Ovary (tissue), 3 donors: ENCODE results near the gene HS6ST3.

Experiments
- CTCF ChIP-seq, 3 donors: fragments of 450-650 bp in 2 of 3; fragments of 200-600 bp in 1 of 3; IDR thresholded peaks; one replicate each; pipeline versions ENCODE4 v1.5.1 to v1.8.0; 2016 to 2022; ENCODE audit warnings: antibody characterized with exemption in 3 of 3, mild to moderate bottlenecking in 1 of 3
- POLR2A ChIP-seq: fragments of 450-650 bp; IDR thresholded peaks from one replicate; pipeline ENCODE4 v1.6.1; 2017; ENCODE audit warnings: antibody characterized with exemption, mild to moderate bottlenecking, moderate library complexity
- donor health status: DM: no; HTN: no; CAD: no.

- TF ChIP-seq CTCF (IDR thresholded peaks at IDR 0.05) (no peak), POLR2A (no peak)
Observed at GRCh38 chr13:96819375-96819774, 729.5 kb downstream of the HS6ST3 start.
